Activated CD8-positive, alpha-beta memory T cell treated with anti-CD3 and anti-CD28 coated beads for 36 hours (primary cell): ENCODE results near the gene SLC22A9. TPM values are rescaled to one million over a fixed set of nuclear protein-coding genes. Genes with fewer than 3 reads are reported as not detected.
"Not testable (repeated sequence)": the region's sequence is repeated elsewhere in the genome, so short reads cannot be mapped to it uniquely, and the experiment has no call there.

ENCODE experiments used
- CTCF ChIA-PET: fragments of 350-600 bp; sonication (Branson Sonifier 250); formaldehyde crosslinking; loops from one replicate; lab custom pipeline; 2021; ENCODE audit warnings: antibody characterized with exemption; lab: Charles Lee
- POLR2A ChIA-PET: fragments of 350-600 bp; sonication (Branson Sonifier 250); formaldehyde crosslinking; loops from one replicate; lab custom pipeline; 2021; ENCODE audit warnings: antibody characterized with exemption; lab: Charles Lee
- total RNA-seq, 2 experiments: library from RNA; stranded (reverse); gene quantifications; one replicate each; pipeline ENCODE4 v1.2.3, GENCODE V29; 2021

Gene SLC22A9
- total RNA-seq, 2 experiments from 2014 or later: not detected

DNA sequence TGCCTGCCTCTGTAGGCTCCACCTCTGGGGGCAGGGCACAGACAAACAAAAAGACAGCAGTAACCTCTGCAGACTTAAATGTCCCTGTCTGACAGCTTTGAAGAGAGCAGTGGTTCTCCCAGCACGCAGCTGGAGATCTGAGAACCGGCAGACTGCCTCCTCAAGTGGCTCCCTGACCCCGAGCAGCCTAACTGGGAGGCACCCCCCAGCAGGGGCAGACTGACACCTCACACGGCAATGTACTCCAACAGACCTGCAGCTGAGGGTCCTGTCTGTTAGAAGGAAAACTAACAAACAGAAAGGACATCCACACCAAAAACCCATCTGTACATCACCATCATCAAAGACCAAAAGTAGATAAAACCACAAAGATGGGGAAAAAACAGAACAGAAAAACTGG, 66.2 kb downstream of the SLC22A9 start:
- POLR2A ChIA-PET: not testable (repeated sequence)

DNA sequence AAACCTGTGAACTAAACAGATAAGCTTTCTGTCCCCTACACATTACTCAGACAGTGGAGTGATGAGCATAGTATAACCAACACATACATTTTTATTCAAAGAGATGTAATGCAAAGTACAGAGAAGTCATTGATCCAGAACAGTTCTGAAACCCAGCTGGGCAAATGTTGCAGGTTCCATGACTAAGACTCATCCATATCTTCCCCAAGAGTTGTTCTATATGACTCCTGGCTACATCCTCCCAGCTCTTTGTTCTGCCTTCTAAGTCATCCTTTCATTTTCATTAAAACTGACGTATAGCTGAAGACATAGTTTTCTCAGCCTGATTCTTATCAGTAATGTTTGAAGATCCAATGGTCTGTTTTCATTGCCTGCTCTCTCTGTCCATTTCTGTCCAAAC, 74.1 kb downstream of the SLC22A9 start:
- ChIA-PET POLR2A (no interaction called here), CTCF (no interaction called here)

More for the DNA sequence above, 66.2 kb downstream of the SLC22A9 start:
- CTCF ChIA-PET: not testable (repeated sequence)

DNA sequence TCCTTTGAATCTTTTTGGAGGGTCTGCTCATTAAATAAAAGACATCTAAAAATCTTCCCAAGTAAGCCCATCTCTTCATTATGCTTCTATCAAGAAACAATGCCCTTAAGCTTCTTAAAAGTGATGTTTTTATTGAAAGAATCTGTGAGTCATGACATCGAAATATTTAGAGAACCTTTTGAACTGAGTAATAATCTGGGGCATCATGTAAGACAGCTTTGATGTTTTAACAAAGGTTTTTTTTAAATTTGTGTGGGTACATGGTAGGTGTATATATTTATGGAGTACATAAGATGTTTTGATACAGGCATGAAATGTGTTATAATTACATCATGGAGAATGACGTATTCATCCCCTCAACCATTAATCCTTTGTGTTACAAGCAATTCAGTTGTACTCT, 74.6 kb downstream of the SLC22A9 start:
- POLR2A ChIA-PET: no interaction called here
- CTCF ChIA-PET: interaction anchor here (0.7 kb wide), 1 partner anchor 63 kb away, joined by 3 read pairs; no protein-coding TSS in a partner anchor

DNA sequence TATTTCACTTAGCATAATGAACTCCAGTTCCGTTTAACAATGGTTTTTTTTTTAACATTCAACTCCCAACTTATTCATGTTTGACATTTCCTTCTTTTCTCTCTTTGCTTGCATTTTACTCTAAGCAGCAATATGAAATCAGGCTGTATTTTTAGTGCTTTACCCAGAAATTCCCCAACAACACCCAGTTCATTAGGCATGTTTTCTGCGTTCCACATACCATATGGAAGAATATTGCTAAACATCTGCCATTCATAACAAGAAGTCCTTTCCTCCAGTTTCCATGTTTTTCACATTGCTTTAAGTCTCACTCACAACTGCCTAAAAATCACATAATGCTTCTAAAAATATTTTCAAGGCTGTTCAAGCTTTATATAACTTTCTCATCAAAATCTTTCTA, 75.5 kb downstream of the SLC22A9 start:
- ChIA-PET CTCF (interaction anchor here (0.7 kb wide), 1 partner anchor 64 kb away, joined by 3 read pairs; no protein-coding TSS in a partner anchor), POLR2A (no interaction called here)

DNA sequence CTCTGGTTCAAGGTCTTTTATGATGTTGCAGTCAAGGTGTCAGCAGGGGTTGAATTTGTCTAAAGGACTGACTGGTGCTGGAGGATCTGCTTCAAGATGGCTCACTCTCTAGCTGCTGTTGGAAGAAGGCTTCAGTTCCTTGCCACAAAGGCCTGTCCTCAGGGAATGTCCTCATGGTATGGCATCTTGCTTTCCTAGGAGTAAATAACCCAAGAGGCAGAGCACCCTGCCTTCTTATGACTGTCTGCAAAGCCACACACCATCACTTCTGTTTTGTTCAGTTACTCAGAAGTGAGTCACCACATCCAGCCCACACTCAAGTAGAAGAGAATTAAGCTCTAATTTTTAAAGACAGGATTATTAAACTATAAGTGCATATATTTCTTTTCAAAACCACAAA, 76.1 kb downstream of the SLC22A9 start:
- CTCF ChIA-PET: no interaction called here

DNA sequence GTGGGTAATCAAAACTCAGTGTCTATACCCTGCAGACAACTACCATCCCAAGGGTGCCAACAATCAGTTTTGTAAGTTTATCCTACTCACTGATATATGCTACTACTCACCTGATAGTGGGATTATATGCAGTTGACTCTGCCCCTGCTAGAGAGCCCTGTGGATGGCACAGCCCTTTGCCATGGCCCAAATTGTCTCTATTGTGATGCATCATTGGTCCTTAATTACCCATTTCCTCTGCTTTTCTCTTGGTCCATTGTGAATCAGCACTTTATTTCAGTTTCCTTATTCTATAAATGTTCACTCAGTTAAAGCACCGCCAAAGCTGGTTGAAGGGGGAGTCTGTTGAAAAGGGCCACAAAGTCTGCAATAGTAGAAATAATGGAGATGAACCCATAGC, 79.1 kb downstream of the SLC22A9 start:
- CTCF ChIA-PET: no interaction called here
- POLR2A ChIA-PET: no interaction called here

More for the DNA sequence above, 76.1 kb downstream of the SLC22A9 start:
- POLR2A ChIA-PET: no interaction called here

DNA sequence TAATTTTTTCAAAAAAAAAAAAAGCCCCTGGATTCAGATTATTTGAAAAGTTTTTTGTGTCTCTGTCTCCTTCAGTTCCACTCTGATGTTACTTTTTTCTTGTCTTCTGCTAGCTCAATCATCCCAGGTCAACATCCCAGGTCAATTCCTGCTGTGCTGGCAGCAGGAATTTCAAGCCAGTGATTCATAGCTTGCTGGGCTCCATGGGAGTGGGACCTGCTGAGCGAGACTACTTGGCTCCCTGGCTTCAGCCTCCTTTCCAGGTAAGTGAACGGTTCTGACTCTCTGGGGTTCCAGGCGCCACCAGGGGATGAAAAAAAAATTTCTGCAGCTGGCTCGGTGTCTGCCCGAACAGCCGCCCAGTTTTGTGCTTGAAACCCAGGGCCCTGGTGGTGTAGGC, 90.0 kb downstream of the SLC22A9 start:
- ChIA-PET POLR2A (no interaction called here), CTCF (no interaction called here)

Other genes starting within 250 kb of the SLC22A9 start
- gene SLC22A24, start 225.6 kb upstream of the SLC22A9 start, total RNA-seq: not detected
- not detected for gene SLC22A25, start 126.2 kb upstream of the SLC22A9 start, total RNA-seq
- under 1 TPM; 0.25 to 0.40 TPM for gene PLAAT5, start 121.4 kb downstream of the SLC22A9 start, total RNA-seq
- gene LGALS12, start 136.3 kb downstream of the SLC22A9 start, total RNA-seq: not detected
- 1 to 10 TPM; 7.4 to 9.9 TPM for gene PLAAT4, start 167.0 kb downstream of the SLC22A9 start, total RNA-seq
- gene PLAAT2, start 193.6 kb downstream of the SLC22A9 start, total RNA-seq: under 1 TPM in 1 of 2 experiments, not detected in 1; 0.30 TPM
- gene PLAAT3, start 244.6 kb downstream of the SLC22A9 start, total RNA-seq: 10 to 100 TPM; 13.8 to 14.7 TPM